ENCODE results near the gene RAD23A. TPM values are rescaled to one million over a fixed set of nuclear protein-coding genes. Genes with fewer than 3 reads are reported as not detected.

Gene RAD23A
- total and polyA plus RNA-seq, 2 of the 4 experiments (the other 2 are of a cell fraction): 54.3 to 67.8 TPM

- no peak for TF ChIP-seq ELK1 (IDR thresholded peaks at IDR 0.05; ENCODE audit: borderline replicate concordance, low read depth, low read length)
Observed at GRCh38 chr19:12994701-12995595, 49.3 kb downstream of the RAD23A start, which contains the start of gene NFIX (continued).

All from IMR-90 (cell line).